C1 segment of cervical spinal cord (tissue), 14 donors: ENCODE measurements around the gene THEM4.
"Not testable (repeated sequence)": the region's sequence is repeated elsewhere in the genome, so short reads cannot be mapped to it uniquely, and the experiment has no call there.

ENCODE experiments used
- DNase-seq, 14 donors: peaks; one replicate each; lab custom pipeline; 2025; lab: John Stamatoyannopoulos, UW

THEM4 gene

GRCh38 chr1:151935154-151935553 lies 25.8 kb upstream of the THEM4 start:
- no peak for DNase-seq

- DNase-seq = peak in 1 of 14 donors; percentile 8
These were observed 24.8 kb upstream of the THEM4 start for GRCh38 chr1:151934048-151934493.

GRCh38 chr1:151924691-151925587 lies 15.6 kb upstream of the THEM4 start:
- DNase-seq = no peak

GRCh38 chr1:151923422-151923821 lies 14.1 kb upstream of the THEM4 start:
- no peak for DNase-seq

- no peak for DNase-seq
These were observed 10.8 kb upstream of the THEM4 start for GRCh38 chr1:151920149-151920548.

- no peak for DNase-seq
These were observed 9.7 kb upstream of the THEM4 start for GRCh38 chr1:151918819-151919610.

GRCh38 chr1:151918156-151918555 lies 8.8 kb upstream of the THEM4 start:
- DNase-seq = no peak

GRCh38 chr1:151916726-151917370 lies 7.5 kb upstream of the THEM4 start:
- no peak for DNase-seq

- no peak for DNase-seq
These were observed 5.9 kb upstream of the THEM4 start for GRCh38 chr1:151915061-151915686.

GRCh38 chr1:151914076-151914475 lies 4.8 kb upstream of the THEM4 start:
- DNase-seq = no peak

GRCh38 chr1:151912973-151913372 lies 3.7 kb upstream of the THEM4 start:
- no peak for DNase-seq

GRCh38 chr1:151908228-151908691 lies 1.1 kb downstream of the THEM4 start:
- no peak for DNase-seq

GRCh38 chr1:151907363-151908139 lies 1.8 kb downstream of the THEM4 start:
- no peak for DNase-seq

- not testable (repeated sequence) for DNase-seq
These were observed 3.0 kb downstream of the THEM4 start for GRCh38 chr1:151906324-151906645.

GRCh38 chr1:151905443-151906323 lies 3.6 kb downstream of the THEM4 start:
- not testable (repeated sequence) for DNase-seq

- DNase-seq = no peak
These were observed 4.3 kb downstream of the THEM4 start for GRCh38 chr1:151905070-151905442.

GRCh38 chr1:151902858-151903257 lies 6.5 kb downstream of the THEM4 start:
- DNase-seq = no peak

- DNase-seq = not testable (repeated sequence)
These were observed 8.5 kb downstream of the THEM4 start for GRCh38 chr1:151900804-151901203.

- no peak for DNase-seq
These were observed 10.8 kb downstream of the THEM4 start for GRCh38 chr1:151898519-151898991.

- no peak for DNase-seq
These were observed 11.3 kb downstream of the THEM4 start for GRCh38 chr1:151897991-151898431.
